ENCODE measurements around the gene ASH1L.
A peak's percentile ranks its signal among the peaks of the same experiment; 100 is the strongest.

ASH1L gene

GRCh38 chr1:155319536-155319935 is 243.1 kb downstream of the ASH1L start:
- H3K9me3 ChIP-seq, result no peaks in the 10 kb centered on the region
- H3K4me2 ChIP-seq, result 0 out of 2 replicates have a peak overlapping the region, but pooled peaks have one; percentile 94
- no peak overlapping the region for H3K4me3 ChIP-seq
- H3K27me3 ChIP-seq, result no peaks in the 10 kb centered on the region
- peaks cover 60% of the 10 kb centered on the region for H3K36me3 ChIP-seq
- H4K20me1 ChIP-seq, result peaks cover 28% of the 10 kb centered on the region
- no peak overlapping the region for H3K27ac ChIP-seq
- H3K9ac ChIP-seq, result 0 out of 2 replicates have a peak overlapping the region, but pooled peaks have one; percentile 3
- H3K4me1 ChIP-seq, result peaks cover 46% of the 10 kb centered on the region
- TF ChIP-seq Cebpa-rat (IDR thresholded peaks at IDR 0.05), result no peak

GRCh38 chr1:155318082-155318481 is 244.5 kb downstream of the ASH1L start:
- Histone ChIP-seq H3K4me1 (peaks cover 46% of the 10 kb centered on the region), H3K36me3 (peaks cover 75% of the 10 kb centered on the region), H3K4me3 (no peak overlapping the region), H3K9ac (0 out of 2 replicates have a peak overlapping the region, but pooled peaks have one; percentile 3), H4K20me1 (peaks cover 28% of the 10 kb centered on the region), H3K27me3 (no peaks in the 10 kb centered on the region), H3K9me3 (no peaks in the 10 kb centered on the region), H3K27ac (no peak overlapping the region), H3K4me2 (no peak overlapping the region)
- TF ChIP-seq Cebpa-rat (IDR thresholded peaks at IDR 0.05), result no peak

GRCh38 chr1:155316922-155317321 is 245.7 kb downstream of the ASH1L start:
- peaks cover 23% of the 10 kb centered on the region for H4K20me1 ChIP-seq

GRCh38 chr1:155313261-155313660 is 249.3 kb downstream of the ASH1L start:
- H3K27ac ChIP-seq, result no peak overlapping the region
- H3K9ac ChIP-seq, result no peak overlapping the region
- peaks cover 1% of the 10 kb centered on the region; the same call in 1 of the 2 replicates for H4K20me1 ChIP-seq
- no peaks in the 10 kb centered on the region for H3K27me3 ChIP-seq
- no peak overlapping the region for H3K4me2 ChIP-seq
- H3K4me1 ChIP-seq, result peaks cover 21% of the 10 kb centered on the region
- H3K9me3 ChIP-seq, result no peaks in the 10 kb centered on the region
- no peak overlapping the region for H3K4me3 ChIP-seq
- no peak for TF ChIP-seq Cebpa-rat (IDR thresholded peaks at IDR 0.05)
- peaks cover 80% of the 10 kb centered on the region for H3K36me3 ChIP-seq

More at GRCh38 chr1:155316922-155317321, 245.7 kb downstream of the ASH1L start:
- Histone ChIP-seq H3K27me3 (no peaks in the 10 kb centered on the region), H3K4me1 (peaks cover 39% of the 10 kb centered on the region), H3K4me3 (no peak overlapping the region), H3K4me2 (no peak overlapping the region), H3K27ac (no peak overlapping the region), H3K9ac (no peak overlapping the region), H3K36me3 (peaks cover 86% of the 10 kb centered on the region), H3K9me3 (no peaks in the 10 kb centered on the region)
- TF ChIP-seq Cebpa-rat (IDR thresholded peaks at IDR 0.05), result no peak

GRCh38 chr1:155309423-155310021 is 253.1 kb downstream of the ASH1L start:
- H3K4me3 ChIP-seq, result peak overlapping the region; percentile 90
- peak overlapping the region; percentile 94 for H3K9ac ChIP-seq
- peaks cover 44% of the 10 kb centered on the region for H3K36me3 ChIP-seq
- peak overlapping the region; percentile 98 for H3K4me2 ChIP-seq
- no peaks in the 10 kb centered on the region for H4K20me1 ChIP-seq
- peak overlapping the region; percentile 90 for H3K27ac ChIP-seq
- H3K4me1 ChIP-seq, result peaks cover 33% of the 10 kb centered on the region
- TF ChIP-seq Cebpa-rat (IDR thresholded peaks at IDR 0.05), result no peak
- H3K27me3 ChIP-seq, result no peaks in the 10 kb centered on the region
- no peaks in the 10 kb centered on the region for H3K9me3 ChIP-seq

GRCh38 chr1:155308493-155309422 is 253.8 kb downstream of the ASH1L start, which contains the start of gene FDPS:
Gene FDPS, plus strand, starts transcription at chr1:155308866. Its CDS starts 924 bp downstream, at chr1:155309790.
- TF ChIP-seq Cebpa-rat (IDR thresholded peaks at IDR 0.05), result no peak
- peak within 1 kb of the TSS; percentile 98 for H3K4me2 ChIP-seq
- peak within 1 kb of the TSS; percentile 94 for H3K9ac ChIP-seq
- peaks cover 35% of the 10 kb centered on the region for H3K4me1 ChIP-seq
- peaks cover 36% of the 10 kb centered on the region for H3K36me3 ChIP-seq
- no peaks in the 10 kb centered on the region for H3K27me3 ChIP-seq
- peak within 1 kb of the TSS; percentile 90 for H3K27ac ChIP-seq
- H3K9me3 ChIP-seq, result no peaks in the 10 kb centered on the region
- H3K4me3 ChIP-seq, result peak within 1 kb of the TSS; percentile 90
- H4K20me1 ChIP-seq, result no peaks in the 10 kb centered on the region

- Histone ChIP-seq H4K20me1 (no peaks in the 10 kb centered on the region), H3K9ac (no peak overlapping the region), H3K4me3 (no peak overlapping the region), H3K27me3 (no peaks in the 10 kb centered on the region), H3K4me2 (peak overlapping the region; percentile 49), H3K27ac (peak overlapping the region; percentile 90), H3K4me1 (peaks cover 35% of the 10 kb centered on the region), H3K36me3 (peaks cover 21% of the 10 kb centered on the region), H3K9me3 (no peaks in the 10 kb centered on the region)
- no peak for TF ChIP-seq Cebpa-rat (IDR thresholded peaks at IDR 0.05)
Observed at GRCh38 chr1:155307247-155307740, 255.3 kb downstream of the ASH1L start.

- no peak for TF ChIP-seq Cebpa-rat (IDR thresholded peaks at IDR 0.05)
- Histone ChIP-seq H3K4me2 (no peak overlapping the region), H3K27ac (no peak overlapping the region), H3K9ac (no peak overlapping the region), H3K4me1 (peaks cover 35% of the 10 kb centered on the region), H3K9me3 (no peaks in the 10 kb centered on the region), H3K27me3 (no peaks in the 10 kb centered on the region), H3K36me3 (peaks cover 8% of the 10 kb centered on the region), H4K20me1 (no peaks in the 10 kb centered on the region), H3K4me3 (no peak overlapping the region)
Observed at GRCh38 chr1:155305881-155306391, 256.7 kb downstream of the ASH1L start.

- Histone ChIP-seq H3K27me3 (no peaks in the 10 kb centered on the region), H4K20me1 (no peaks in the 10 kb centered on the region), H3K4me2 (no peak overlapping the region), H3K9ac (no peak overlapping the region), H3K9me3 (no peaks in the 10 kb centered on the region), H3K27ac (no peak overlapping the region), H3K4me1 (peaks cover 22% of the 10 kb centered on the region), H3K4me3 (no peak overlapping the region), H3K36me3 (no peaks in the 10 kb centered on the region)
- TF ChIP-seq Cebpa-rat (IDR thresholded peaks at IDR 0.05), result no peak
Observed at GRCh38 chr1:155304558-155305063, 258.0 kb downstream of the ASH1L start.

Data from BLaER1 (cell line).